DND-41 (cell line): ENCODE measurements around the gene DUSP8.
"Not testable (repeated sequence)": the region's sequence is repeated elsewhere in the genome, so short reads cannot be mapped to it uniquely, and the experiment has no call there.

Experiments
- ATAC-seq: fragments of 200-7000 bp; cut with Tn5 transposase; 3 replicates; pipeline ENCODE4 v1.9.1; 2021; ENCODE audit warnings: low read depth; ENCODE audit not compliant: insufficient read depth
- DNase-seq: peaks from one replicate; pipeline ENCODE4 v3.0.0-alpha.2; 2020
- H2AFZ ChIP-seq: 2 replicates; pipeline ENCODE4 v1.6.0; 2012; ENCODE audit warnings: low read depth, low read length
- H3K27ac ChIP-seq: 2 replicates; pipeline ENCODE4 v1.5.1; 2012; ENCODE audit warnings: low read length, inconsistent platforms
- H3K27me3 ChIP-seq: fragments of 200-600 bp; sonication (generic); 2 replicates; pipeline ENCODE4 v1.6.0; 2012; ENCODE audit warnings: low read length, mild to moderate bottlenecking, inconsistent platforms; ENCODE audit not compliant: insufficient read depth, poor library complexity
- H3K36me3 ChIP-seq: 2 replicates; pipeline ENCODE4 v1.5.1; 2012; ENCODE audit warnings: low read length, inconsistent platforms; ENCODE audit not compliant: insufficient read depth
- H3K4me1 ChIP-seq: 2 replicates; pipeline ENCODE4 v1.5.1; 2012; ENCODE audit warnings: mild to moderate bottlenecking, low read length; ENCODE audit not compliant: insufficient read depth
- H3K4me2 ChIP-seq: 2 replicates; pipeline ENCODE4 v1.6.0; 2012; ENCODE audit warnings: mild to moderate bottlenecking, moderate library complexity, low read length, inconsistent platforms; ENCODE audit not compliant: insufficient read depth
- H3K4me3 ChIP-seq, 2 experiments: fragments of 200-600 bp in 1 of 2; shearing (Covaris generic) in 1 of 2; 2 replicates each; pipeline ENCODE4 v1.5.1; 2012 to 2016; ENCODE audit warnings: inconsistent platforms in 2 of 2, low read length in 2 of 2, mild to moderate bottlenecking in 2 of 2, low read depth in 1 of 2, moderate library complexity in 1 of 2
- H3K79me2 ChIP-seq: 2 replicates; pipeline ENCODE4 v1.6.0; 2012; ENCODE audit warnings: low read length, inconsistent platforms; ENCODE audit not compliant: insufficient read depth
- H3K9ac ChIP-seq: 2 replicates; pipeline ENCODE4 v1.6.0; 2012; ENCODE audit warnings: low read depth, mild to moderate bottlenecking, inconsistent platforms, low read length, moderate library complexity
- H3K9me3 ChIP-seq: 2 replicates; pipeline ENCODE4 v1.5.1; 2012; ENCODE audit warnings: low read length, moderate library complexity, mild to moderate bottlenecking, inconsistent platforms; ENCODE audit not compliant: insufficient read depth, severe bottlenecking
- H4K20me1 ChIP-seq: 2 replicates; pipeline ENCODE4 v1.6.0; 2012; ENCODE audit warnings: low read length; ENCODE audit not compliant: insufficient read depth
- EZH2 ChIP-seq: IDR thresholded peaks from 3 replicates; pipeline ENCODE4 v1.6.1; 2012; ENCODE audit warnings: borderline replicate concordance, low read depth, mild to moderate bottlenecking, moderate library complexity, low read length, inconsistent platforms; ENCODE audit not compliant: severe bottlenecking
- TF ChIP-seq, protein P1 (sequence below): IDR thresholded peaks from 2 replicates; pipeline ENCODE4 v1.5.1; 2012; ENCODE audit warnings: borderline replicate concordance, low read length, moderate library complexity, mild to moderate bottlenecking; ENCODE audit not compliant: poor library complexity, severe bottlenecking; ENCODE audit errors: extremely low read depth

Gene DUSP8

DNA sequence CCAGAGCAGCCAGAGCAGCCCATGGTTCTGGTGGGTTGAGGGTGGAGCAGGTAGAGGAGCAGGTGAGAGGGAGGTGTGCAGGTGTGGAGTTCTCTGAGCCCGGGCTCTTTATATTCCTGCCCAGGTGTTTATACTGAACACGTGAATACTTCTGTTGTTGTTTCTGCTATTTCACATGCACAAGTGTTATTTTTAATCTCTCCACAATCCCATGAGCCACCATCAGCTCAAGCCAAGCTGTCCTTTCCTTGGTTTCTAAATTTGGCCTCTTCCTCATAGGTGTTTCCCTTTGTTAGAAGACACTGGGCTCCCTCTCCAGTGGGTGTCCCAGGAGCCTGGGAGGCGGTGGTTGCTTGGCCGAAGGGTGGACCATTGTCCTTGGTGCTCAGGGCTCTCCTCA, 36.3 kb upstream of the DUSP8 start, which contains the start of gene KRTAP5-3:
Gene KRTAP5-3 (minus strand): TSS at position 101 of the 400 bp plus-strand sequence. CDS start 78 bp downstream, at position 23.
- Histone ChIP-seq H3K4me2 (no peak within 1 kb of the TSS), H3K4me3 (no peak within 1 kb of the TSS), H3K36me3 (no peaks in the 10 kb centered on the region), H2AFZ (no peak within 1 kb of the TSS), H3K27me3 (peaks cover 4% of the 10 kb centered on the region), H3K9ac (no peak within 1 kb of the TSS), H3K4me1 (no peaks in the 10 kb centered on the region), H4K20me1 (no peaks in the 10 kb centered on the region), H3K27ac (no peak within 1 kb of the TSS), H3K9me3 (no peaks in the 10 kb centered on the region), H3K79me2 (no peaks in the 10 kb centered on the region)
- ATAC-seq: no peak
- no peak for DNase-seq
- TF ChIP-seq, protein P1, sequence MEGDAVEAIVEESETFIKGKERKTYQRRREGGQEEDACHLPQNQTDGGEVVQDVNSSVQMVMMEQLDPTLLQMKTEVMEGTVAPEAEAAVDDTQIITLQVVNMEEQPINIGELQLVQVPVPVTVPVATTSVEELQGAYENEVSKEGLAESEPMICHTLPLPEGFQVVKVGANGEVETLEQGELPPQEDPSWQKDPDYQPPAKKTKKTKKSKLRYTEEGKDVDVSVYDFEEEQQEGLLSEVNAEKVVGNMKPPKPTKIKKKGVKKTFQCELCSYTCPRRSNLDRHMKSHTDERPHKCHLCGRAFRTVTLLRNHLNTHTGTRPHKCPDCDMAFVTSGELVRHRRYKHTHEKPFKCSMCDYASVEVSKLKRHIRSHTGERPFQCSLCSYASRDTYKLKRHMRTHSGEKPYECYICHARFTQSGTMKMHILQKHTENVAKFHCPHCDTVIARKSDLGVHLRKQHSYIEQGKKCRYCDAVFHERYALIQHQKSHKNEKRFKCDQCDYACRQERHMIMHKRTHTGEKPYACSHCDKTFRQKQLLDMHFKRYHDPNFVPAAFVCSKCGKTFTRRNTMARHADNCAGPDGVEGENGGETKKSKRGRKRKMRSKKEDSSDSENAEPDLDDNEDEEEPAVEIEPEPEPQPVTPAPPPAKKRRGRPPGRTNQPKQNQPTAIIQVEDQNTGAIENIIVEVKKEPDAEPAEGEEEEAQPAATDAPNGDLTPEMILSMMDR: no peak
- no peak for TF ChIP-seq EZH2

- ATAC-seq, H3K9ac ChIP-seq, H3K27ac ChIP-seq, H3K4me2 ChIP-seq, DNase-seq, H3K36me3 ChIP-seq, H3K4me3 ChIP-seq, H2AFZ ChIP-seq, H3K79me2 ChIP-seq, H3K4me1 ChIP-seq, H4K20me1 ChIP-seq, H3K27me3 ChIP-seq, H3K9me3 ChIP-seq: not testable (repeated sequence)
These were observed 35.8 kb upstream of the DUSP8 start for GRCh38 chr11:1607901-1608300.

DNA sequence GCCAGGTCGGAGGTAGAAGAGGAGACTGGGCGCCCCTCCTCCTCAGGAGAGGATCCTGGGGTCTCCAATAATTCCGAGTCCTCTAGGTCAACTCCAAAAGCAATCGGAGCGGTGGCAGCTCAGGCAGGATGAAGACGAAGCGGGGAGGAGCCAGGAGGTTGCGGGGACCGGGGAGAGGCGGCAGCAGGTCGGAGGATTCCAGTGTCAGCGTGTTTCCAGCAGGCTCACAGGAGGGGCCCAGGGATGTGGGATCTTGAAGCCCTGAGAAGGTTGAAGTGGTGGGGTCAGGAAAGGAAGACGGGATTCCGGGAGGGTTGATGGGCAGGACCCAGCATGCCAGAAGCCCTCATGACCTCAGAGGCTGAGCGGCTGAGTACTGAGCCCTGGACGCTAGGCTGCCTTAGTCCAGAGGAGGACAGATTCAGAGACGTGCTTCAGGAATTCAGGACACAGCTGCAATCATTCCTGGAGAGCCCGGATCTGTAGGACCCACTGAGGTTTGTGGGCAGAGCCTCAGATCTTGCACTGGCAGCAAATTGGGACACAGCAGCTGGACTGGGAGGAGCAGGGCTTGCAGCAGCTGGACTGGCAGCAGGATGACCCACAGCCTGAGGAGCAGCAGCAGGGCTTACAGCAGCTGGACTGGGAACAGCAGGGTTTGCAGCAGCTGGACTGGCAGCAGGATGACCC, 35.2 kb upstream of the DUSP8 start:
- not testable (repeated sequence) for H3K9ac ChIP-seq, H3K4me2 ChIP-seq, H3K79me2 ChIP-seq, DNase-seq, H3K4me1 ChIP-seq, H3K27ac ChIP-seq, H3K9me3 ChIP-seq, H3K4me3 ChIP-seq, H3K27me3 ChIP-seq, H3K36me3 ChIP-seq, H4K20me1 ChIP-seq, H2AFZ ChIP-seq, ATAC-seq

DNA sequence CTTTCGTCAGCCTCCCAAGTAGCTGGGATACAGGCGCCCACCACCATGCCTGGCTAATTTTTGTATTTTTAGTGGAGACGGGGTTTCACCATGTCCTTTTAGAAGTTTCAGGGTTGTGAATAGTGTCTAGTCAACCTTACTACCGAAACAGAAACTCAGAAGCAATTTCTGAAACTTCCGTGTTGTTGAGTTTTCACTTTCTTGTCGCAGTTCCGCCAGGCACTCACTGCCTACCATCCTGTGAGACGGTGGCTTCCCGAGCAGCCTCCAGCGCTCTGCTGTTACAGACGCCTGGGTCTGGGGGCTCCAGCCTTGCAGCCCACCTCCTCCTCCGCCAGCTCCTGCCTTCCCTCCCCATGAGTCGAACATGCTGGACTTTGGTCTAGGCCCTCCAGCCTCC, 33.9 kb upstream of the DUSP8 start:
- not testable (repeated sequence) for ATAC-seq, H3K36me3 ChIP-seq, H3K27me3 ChIP-seq, H3K27ac ChIP-seq, DNase-seq, H3K9me3 ChIP-seq, H3K4me1 ChIP-seq, H3K9ac ChIP-seq, H3K4me2 ChIP-seq, H3K4me3 ChIP-seq, H3K79me2 ChIP-seq, H2AFZ ChIP-seq, H4K20me1 ChIP-seq

GRCh38 chr11:1604711-1605110, 32.6 kb upstream of the DUSP8 start:
- TF ChIP-seq EZH2: no peak
- TF ChIP-seq, protein P1: no peak
- H3K36me3 ChIP-seq: no peaks in the 10 kb centered on the region
- ATAC-seq (no peak), DNase-seq (no peak)
- H3K9me3 ChIP-seq: no peaks in the 10 kb centered on the region
- no peak overlapping the region for H2AFZ ChIP-seq
- no peaks in the 10 kb centered on the region for H4K20me1 ChIP-seq
- peaks cover 12% of the 10 kb centered on the region for H3K27me3 ChIP-seq
- H3K4me1 ChIP-seq: no peaks in the 10 kb centered on the region
- H3K27ac ChIP-seq: no peak overlapping the region
- no peak overlapping the region for H3K9ac ChIP-seq
- no peaks in the 10 kb centered on the region for H3K79me2 ChIP-seq
- H3K4me2 ChIP-seq: no peak overlapping the region
- H3K4me3 ChIP-seq: no peak overlapping the region
